GM23338 (cell line): Measurements from ENCODE around the gene TUBA3E. TPM values are rescaled to one million over a fixed set of nuclear protein-coding genes. Genes with fewer than 3 reads are reported as not detected.
A peak's percentile ranks its signal among the peaks of the same experiment; 100 is the strongest.
"Not testable (repeated sequence)": the region's sequence is repeated elsewhere in the genome, so short reads cannot be mapped to it uniquely, and the experiment has no call there.

ENCODE experiments used
- ATAC-seq: fragments of 200-7000 bp; cut with Tn5 transposase; 3 replicates; pipeline ENCODE4 v1.9.1; 2020
- DNase-seq: peaks from one replicate; pipeline ENCODE4 v3.0.0-alpha.2; 2015; ENCODE audit warnings: low spot score
- H2AFZ ChIP-seq: fragments of 200-600 bp; sonication (generic); 2 replicates; pipeline ENCODE4 v1.8.0; 2016; ENCODE audit warnings: antibody characterized with exemption, mild to moderate bottlenecking, moderate library complexity
- H3F3A ChIP-seq: fragments of 200-600 bp; sonication (generic); replicated peaks from 2 replicates; pipeline ENCODE4 v1.8.0; 2017; ENCODE audit warnings: antibody characterized with exemption, mixed run types, low read depth
- H3K27ac ChIP-seq: fragments of 200-600 bp; sonication (generic); 2 replicates; pipeline ENCODE4 v1.6.1; 2016; ENCODE audit warnings: low read depth
- H3K27me3 ChIP-seq: fragments of 200-600 bp; sonication (generic); 2 replicates; pipeline ENCODE4 v1.8.0; 2016; ENCODE audit warnings: mild to moderate bottlenecking, mixed run types, moderate library complexity; ENCODE audit not compliant: insufficient read depth
- H3K36me3 ChIP-seq: fragments of 200-600 bp; sonication (generic); 2 replicates; pipeline ENCODE4 v1.8.0; 2016; ENCODE audit warnings: mild to moderate bottlenecking; ENCODE audit not compliant: insufficient read depth
- H3K4me1 ChIP-seq: fragments of 200-600 bp; sonication (generic); 2 replicates; pipeline ENCODE4 v1.8.0; 2016; ENCODE audit warnings: mild to moderate bottlenecking, moderate library complexity; ENCODE audit not compliant: insufficient read depth
- H3K4me2 ChIP-seq: fragments of 200-600 bp; sonication (generic); 2 replicates; pipeline ENCODE4 v1.7.1; 2017; ENCODE audit warnings: mixed run types
- H3K4me3 ChIP-seq: fragments of 200-600 bp; sonication (generic); 2 replicates; pipeline ENCODE4 v1.6.1; 2016; ENCODE audit warnings: mixed run types
- H3K79me2 ChIP-seq: fragments of 200-600 bp; sonication (generic); replicated peaks from 2 replicates; pipeline ENCODE4 v1.8.0; 2017; ENCODE audit warnings: mild to moderate bottlenecking; ENCODE audit not compliant: insufficient read depth
- H3K9me2 ChIP-seq: fragments of 200-600 bp; sonication (generic); 2 replicates; pipeline ENCODE4 v1.8.0; 2017; ENCODE audit not compliant: insufficient read depth
- H4K20me1 ChIP-seq: fragments of 200-600 bp; sonication (generic); replicated peaks from 2 replicates; pipeline ENCODE4 v1.8.0; 2017; ENCODE audit warnings: mild to moderate bottlenecking; ENCODE audit not compliant: insufficient read depth
- H3K27ac Mint-ChIP-seq: 2 replicates; pipeline ENCODE4 v1.8.0; 2020; ENCODE audit warnings: inconsistent platforms, mild to moderate bottlenecking, moderate library complexity, mixed read lengths
- H3K27me3 Mint-ChIP-seq: 3 replicates; pipeline ENCODE4 v1.8.0; 2022; ENCODE audit warnings: low read depth, mild to moderate bottlenecking, moderate library complexity, mixed read lengths, inconsistent platforms; ENCODE audit not compliant: insufficient read depth, poor library complexity
- H3K36me3 Mint-ChIP-seq: 3 replicates; pipeline ENCODE4 v1.8.0; 2021; ENCODE audit warnings: low read depth, mild to moderate bottlenecking, inconsistent platforms, moderate library complexity, mixed read lengths
- H3K4me1 Mint-ChIP-seq: 3 replicates; pipeline ENCODE4 v1.8.0; 2020; ENCODE audit warnings: mild to moderate bottlenecking, inconsistent platforms, mixed read lengths
- H3K4me3 Mint-ChIP-seq: 3 replicates; pipeline ENCODE4 v1.8.0; 2021; ENCODE audit warnings: moderate library complexity, mild to moderate bottlenecking, inconsistent platforms, mixed read lengths
- H3K9me3 Mint-ChIP-seq: 3 replicates; pipeline ENCODE4 v1.8.0; 2020; ENCODE audit warnings: moderate library complexity, mild to moderate bottlenecking, inconsistent platforms, mixed read lengths
- CREB1 ChIP-seq: fragments of 250-450 bp; sonication (Bioruptor Pico); IDR thresholded peaks from 2 replicates; pipeline ENCODE4 v1.5.0; 2020; ENCODE audit warnings: low read depth, mild to moderate bottlenecking, moderate library complexity
- CTCF ChIP-seq, 2 experiments: fragments of 200-600 bp in 1 of 2; sonication (generic) in 1 of 2; conservative IDR thresholded peaks; 2 replicates each; pipeline versions ENCODE4 v1.5.1 to v1.6.1; 2016 to 2017; ENCODE audit warnings: antibody characterized with exemption in 2 of 2, low read depth in 2 of 2, mild to moderate bottlenecking in 2 of 2, moderate library complexity in 1 of 2
- JUNB ChIP-seq: IDR thresholded peaks from one replicate; pipeline ENCODE4 v1.6.1; 2016; ENCODE audit warnings: antibody characterized with exemption; ENCODE audit not compliant: unreplicated experiment
- NANOG ChIP-seq: IDR thresholded peaks from 2 replicates; pipeline ENCODE4 v1.6.1; 2016; ENCODE audit warnings: antibody characterized with exemption, borderline replicate concordance
- REST ChIP-seq: IDR thresholded peaks from one replicate; pipeline ENCODE4 v1.6.1; 2018; ENCODE audit warnings: antibody characterized with exemption; ENCODE audit not compliant: unreplicated experiment
- ZNF114 ChIP-seq: fragments of 250-450 bp; sonication (Bioruptor Pico); IDR thresholded peaks from 2 replicates; pipeline ENCODE4 v1.5.0; 2020; ENCODE audit warnings: mild to moderate bottlenecking, moderate library complexity
- ZNF331 ChIP-seq: fragments of 250-450 bp; sonication (Bioruptor Pico); IDR thresholded peaks from 2 replicates; pipeline ENCODE4 v1.5.0; 2020; ENCODE audit warnings: low read depth, mild to moderate bottlenecking, moderate library complexity
- polyA plus RNA-seq: library from polyadenylated mRNA; unstranded; fragments of >200 nt; fragmentation: Nextera tagmentation; extraction: Ambion mirVana; gene quantifications from 2 replicates; pipeline ENCODE4 v1.2.1, GENCODE V29; 2016
- total RNA-seq: library from RNA; depleted of rRNA; stranded (reverse); fragments of >200 nt; shearing (Covaris generic); gene quantifications from 2 replicates; pipeline ENCODE4 v1.2.3, GENCODE V29; 2014

The TUBA3E gene
- total and polyA plus RNA-seq, 2 experiments from 2014 or later: 0.21 to 0.31 TPM

GRCh38 chr2:130150181-130151144, 47.8 kb downstream of the TUBA3E start:
- ATAC-seq: peak; percentile 45
- H3K9me3 Mint-ChIP-seq: no peaks in the 10 kb centered on the region

GRCh38 chr2:130148515-130148914, 49.7 kb downstream of the TUBA3E start:
- H3K4me1 Mint-ChIP-seq, H3K4me2 ChIP-seq, H3K9me3 Mint-ChIP-seq, H3K36me3 ChIP-seq, ATAC-seq, H3K9me2 ChIP-seq, H3K27me3 Mint-ChIP-seq, H4K20me1 ChIP-seq, H3K79me2 ChIP-seq, H2AFZ ChIP-seq, H3K27ac Mint-ChIP-seq, H3F3A ChIP-seq, H3K27me3 ChIP-seq, H3K4me3 ChIP-seq, H3K4me3 Mint-ChIP-seq, DNase-seq, H3K27ac ChIP-seq, H3K4me1 ChIP-seq, H3K36me3 Mint-ChIP-seq: not testable (repeated sequence)

More at GRCh38 chr2:130150181-130151144, 47.8 kb downstream of the TUBA3E start:
- Histone ChIP-seq H3K27ac (no peak overlapping the region), H3K4me3 (no peak overlapping the region), H3K9me2 (no peaks in the 10 kb centered on the region), H2AFZ (no peak overlapping the region), H3F3A (no peaks in the 10 kb centered on the region), H4K20me1 (no peaks in the 10 kb centered on the region), H3K27me3 (no peaks in the 10 kb centered on the region), H3K36me3 (no peaks in the 10 kb centered on the region), H3K4me2 (no peak overlapping the region), H3K79me2 (no peaks in the 10 kb centered on the region), H3K4me1 (no peaks in the 10 kb centered on the region)
- Mint-ChIP-seq H3K4me3 (no peak overlapping the region), H3K27ac (no peak overlapping the region; the same call in 1 of the 2 replicates), H3K4me1 (no peaks in the 10 kb centered on the region; the same call in 1 of the 3 replicates), H3K27me3 (peaks cover 4% of the 10 kb centered on the region), H3K36me3 (peaks cover 16% of the 10 kb centered on the region)
- TF ChIP-seq ZNF331 (CRISPR knock-in tag) (no peak), ZNF114 (CRISPR knock-in tag) (no peak), CREB1 (CRISPR knock-in tag) (no peak), REST (no peak), CTCF (conservative IDR thresholded peaks at IDR 0.05; ENCODE audit: low read depth in 2 of 2) (no peak), JUNB (no peak), NANOG (no peak)
- peak; percentile 20 for DNase-seq

GRCh38 chr2:130145006-130145414, 53.2 kb downstream of the TUBA3E start, which contains the start of gene CCDC74B:
TSS of gene CCDC74B (minus strand) at chr2:130145112. CDS start at chr2:130144996, 116 bp downstream.
- not testable (repeated sequence) for H3K9me2 ChIP-seq, H3F3A ChIP-seq, H3K27ac ChIP-seq, H3K4me1 ChIP-seq, H3K27ac Mint-ChIP-seq, H3K36me3 Mint-ChIP-seq, H3K4me1 Mint-ChIP-seq, H3K27me3 ChIP-seq, H3K9me3 Mint-ChIP-seq, H4K20me1 ChIP-seq, H3K36me3 ChIP-seq, H3K79me2 ChIP-seq
- Histone ChIP-seq H3K4me3 (peak within 1 kb of the TSS; percentile 64), H3K4me2 (peak within 1 kb of the TSS; percentile 77), H2AFZ (peak within 1 kb of the TSS; percentile 85)
- Mint-ChIP-seq H3K4me3 (peak within 1 kb of the TSS; percentile 80), H3K27me3 (peaks cover 13% of the 10 kb centered on the region)
- ATAC-seq (peak; percentile 82), DNase-seq (peak; percentile 71)

GRCh38 chr2:130143266-130144039, 54.8 kb downstream of the TUBA3E start:
- H3K79me2 ChIP-seq, H2AFZ ChIP-seq, H4K20me1 ChIP-seq, H3K9me3 Mint-ChIP-seq, H3F3A ChIP-seq, H3K27me3 ChIP-seq, H3K4me1 ChIP-seq, H3K36me3 ChIP-seq, H3K27ac ChIP-seq, H3K27ac Mint-ChIP-seq, H3K4me1 Mint-ChIP-seq, H3K9me2 ChIP-seq, H3K36me3 Mint-ChIP-seq: not testable (repeated sequence)
- Histone ChIP-seq H3K4me2 (peak overlapping the region; percentile 77), H3K4me3 (peak overlapping the region; percentile 64)
- Mint-ChIP-seq H3K27me3 (peaks cover 13% of the 10 kb centered on the region), H3K4me3 (peak overlapping the region; percentile 75)
- DNase-seq: peak; percentile 50
- peak; percentile 28 for ATAC-seq
